GM19023 (cell line): Measurements from ENCODE around the gene BBS12.
"Not testable (repeated sequence)": the region's sequence is repeated elsewhere in the genome, so short reads cannot be mapped to it uniquely, and the experiment has no call there.

Source experiments
- ATAC-seq: cut with Tn5 transposase; IDR thresholded peaks from one replicate; pipeline ENCODE4 v1.9.1; 2021; ENCODE audit warnings: mild to moderate bottlenecking, moderate library complexity; ENCODE audit not compliant: unreplicated experiment

Gene BBS12

GRCh38 chr4:122764071-122764820 lies 31.7 kb downstream of the BBS12 start:
- ATAC-seq = no peak

- ATAC-seq = peak; percentile 79
Measured at GRCh38 chr4:122764821-122765215, 32.3 kb downstream of the BBS12 start.

DNA sequence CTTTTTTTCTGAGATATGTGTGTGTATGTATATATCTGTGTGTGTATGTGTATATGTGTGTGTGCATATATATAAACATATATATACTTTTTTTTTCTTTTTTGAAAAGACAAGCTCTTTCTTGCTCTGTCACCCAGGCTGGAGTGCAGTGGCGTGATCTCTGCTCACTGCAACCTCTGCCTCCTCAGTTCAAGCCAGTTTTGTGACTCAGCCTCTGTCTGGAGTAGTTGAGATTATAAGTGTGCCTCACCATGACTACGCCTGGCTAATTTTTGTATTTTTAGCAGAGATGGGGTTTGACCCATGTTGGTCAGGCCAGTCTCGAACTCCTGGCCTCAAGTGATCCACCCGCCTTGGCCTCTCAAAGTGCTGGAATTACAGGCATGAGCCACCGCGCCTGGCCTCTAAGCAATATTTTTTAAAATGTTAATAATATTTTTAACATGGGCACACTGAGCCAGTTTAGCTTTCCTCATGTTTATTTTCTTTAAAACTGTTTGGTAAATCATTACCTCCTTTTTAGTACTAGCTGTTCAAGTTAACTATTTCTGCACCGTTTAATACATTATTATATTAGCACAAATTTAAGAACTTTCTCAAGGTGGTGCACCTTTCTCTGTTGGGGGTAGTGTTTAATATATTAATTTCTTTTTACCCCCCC lies 33.3 kb downstream of the BBS12 start:
- ATAC-seq = no peak

DNA sequence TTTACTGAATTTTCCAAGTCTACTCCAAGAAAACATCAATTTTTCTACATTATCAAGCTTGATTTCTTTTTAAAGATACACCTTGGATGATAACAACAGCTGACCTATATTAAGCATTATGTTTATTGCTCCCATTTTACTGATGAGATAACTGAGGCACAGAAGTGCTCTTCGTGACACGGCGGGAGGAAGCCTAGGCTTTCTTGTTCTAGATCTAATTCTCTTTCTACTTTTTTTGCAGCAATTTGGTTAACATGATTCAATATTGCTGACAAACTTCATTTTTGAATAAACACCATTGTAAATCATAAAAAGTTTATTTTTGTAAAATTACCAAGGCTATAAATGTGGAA lies 33.8 kb downstream of the BBS12 start:
- ATAC-seq = no peak

GRCh38 chr4:122766950-122767349 lies 34.4 kb downstream of the BBS12 start:
- no peak for ATAC-seq

DNA sequence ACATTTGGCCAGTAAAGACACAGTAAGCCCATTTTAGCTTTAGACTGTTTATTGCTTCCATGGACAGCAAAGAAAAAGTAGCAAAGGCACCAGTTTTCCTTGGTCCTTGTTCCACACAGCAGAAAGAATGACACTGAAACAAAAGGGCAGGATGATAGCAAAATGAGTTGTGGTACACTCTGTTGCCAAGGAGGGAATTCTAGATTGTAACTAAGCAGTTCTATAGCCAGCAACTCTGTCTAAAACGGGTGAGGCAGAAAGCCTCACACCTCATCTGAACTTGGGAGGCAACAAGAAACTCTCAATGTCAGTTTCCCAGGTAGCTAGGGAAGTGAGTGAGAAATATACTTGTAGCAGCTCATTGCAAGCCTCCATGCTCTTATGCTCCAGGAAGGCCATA lies 39.2 kb downstream of the BBS12 start:
- no peak for ATAC-seq

DNA sequence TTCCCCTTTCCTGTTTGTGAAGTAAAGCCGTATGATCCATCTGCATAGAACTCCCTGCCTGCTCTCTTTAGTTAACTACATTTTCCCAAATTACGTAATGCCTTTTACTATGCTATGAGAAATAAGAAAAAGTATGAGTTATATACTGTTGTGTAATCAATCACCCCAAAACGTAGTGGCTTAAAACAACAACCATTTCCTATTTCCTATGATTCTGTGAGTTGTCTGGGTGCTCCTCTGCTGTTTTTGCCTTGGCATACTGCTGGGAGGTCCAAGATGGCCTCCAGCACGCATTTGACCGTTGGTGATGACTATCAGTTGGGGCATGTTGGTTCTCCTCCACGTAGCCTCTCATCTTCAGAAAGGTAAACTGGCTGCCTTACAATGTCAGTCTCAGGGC lies 39.8 kb downstream of the BBS12 start:
- no peak for ATAC-seq

GRCh38 chr4:122772986-122773385 lies 40.5 kb downstream of the BBS12 start:
- no peak for ATAC-seq

- no peak for ATAC-seq
Measured at GRCh38 chr4:122775039-122775438, 42.5 kb downstream of the BBS12 start.

DNA sequence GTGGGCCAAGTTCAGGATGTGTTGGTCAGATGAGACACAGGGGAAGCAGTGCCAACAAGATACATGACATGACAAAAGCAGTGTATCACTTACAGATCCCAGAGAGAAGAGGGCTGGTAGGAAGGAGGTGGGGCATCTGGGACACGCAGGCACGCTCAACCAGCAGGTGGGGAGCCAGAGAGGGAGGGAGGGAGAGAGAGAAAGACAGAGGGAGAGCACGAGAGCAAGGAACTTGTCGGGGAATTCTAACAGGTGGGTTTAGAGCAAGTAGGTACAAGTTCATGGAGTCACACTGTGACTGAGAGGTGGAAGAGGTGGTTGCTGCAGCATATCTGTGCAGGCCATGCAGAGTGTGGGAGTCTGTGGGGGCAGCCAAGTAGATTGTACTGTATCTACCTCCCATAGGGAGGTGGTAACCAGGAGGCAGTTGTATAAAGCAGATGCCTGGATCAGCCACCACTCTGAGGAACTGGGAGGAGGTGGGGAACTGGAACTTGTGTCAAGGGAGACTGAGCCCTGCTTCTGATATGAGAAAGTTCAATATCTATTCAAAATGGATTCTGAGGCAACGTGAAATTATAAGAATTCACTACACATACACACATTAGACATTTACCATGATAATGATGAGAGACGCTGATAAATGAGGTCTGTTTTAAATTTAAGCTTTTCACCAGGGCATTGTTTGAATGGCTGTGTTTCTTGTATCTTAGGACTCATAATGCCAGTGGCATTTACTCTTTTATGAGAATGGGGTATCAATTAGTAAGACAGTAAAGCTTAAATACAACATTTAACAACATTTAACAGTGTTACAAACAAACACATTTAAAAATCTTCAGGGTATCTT lies 43.7 kb downstream of the BBS12 start:
- ATAC-seq = no peak

GRCh38 chr4:122776916-122777315 lies 44.4 kb downstream of the BBS12 start:
- ATAC-seq = no peak

- no peak for ATAC-seq
Measured at GRCh38 chr4:122777846-122778673, 45.6 kb downstream of the BBS12 start.

DNA sequence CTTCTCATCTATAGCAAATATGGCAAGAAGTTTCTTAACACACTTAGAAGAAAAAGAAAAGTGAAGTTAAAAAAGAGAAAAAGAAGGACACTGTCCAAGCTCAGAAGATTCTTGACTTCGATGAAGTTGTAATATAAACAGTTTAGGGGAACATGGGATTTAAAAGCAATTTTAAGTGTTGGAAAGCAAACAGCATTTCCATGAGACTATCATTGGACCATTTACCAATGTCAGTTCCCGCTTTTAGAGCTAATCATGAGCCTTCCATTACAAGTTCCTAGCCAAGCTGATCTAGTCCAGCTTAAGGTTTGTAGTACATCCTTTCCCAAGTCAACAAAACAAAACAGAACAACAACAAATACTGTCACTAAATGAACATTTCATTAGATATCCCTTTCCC lies 49.0 kb downstream of the BBS12 start:
- no peak for ATAC-seq

DNA sequence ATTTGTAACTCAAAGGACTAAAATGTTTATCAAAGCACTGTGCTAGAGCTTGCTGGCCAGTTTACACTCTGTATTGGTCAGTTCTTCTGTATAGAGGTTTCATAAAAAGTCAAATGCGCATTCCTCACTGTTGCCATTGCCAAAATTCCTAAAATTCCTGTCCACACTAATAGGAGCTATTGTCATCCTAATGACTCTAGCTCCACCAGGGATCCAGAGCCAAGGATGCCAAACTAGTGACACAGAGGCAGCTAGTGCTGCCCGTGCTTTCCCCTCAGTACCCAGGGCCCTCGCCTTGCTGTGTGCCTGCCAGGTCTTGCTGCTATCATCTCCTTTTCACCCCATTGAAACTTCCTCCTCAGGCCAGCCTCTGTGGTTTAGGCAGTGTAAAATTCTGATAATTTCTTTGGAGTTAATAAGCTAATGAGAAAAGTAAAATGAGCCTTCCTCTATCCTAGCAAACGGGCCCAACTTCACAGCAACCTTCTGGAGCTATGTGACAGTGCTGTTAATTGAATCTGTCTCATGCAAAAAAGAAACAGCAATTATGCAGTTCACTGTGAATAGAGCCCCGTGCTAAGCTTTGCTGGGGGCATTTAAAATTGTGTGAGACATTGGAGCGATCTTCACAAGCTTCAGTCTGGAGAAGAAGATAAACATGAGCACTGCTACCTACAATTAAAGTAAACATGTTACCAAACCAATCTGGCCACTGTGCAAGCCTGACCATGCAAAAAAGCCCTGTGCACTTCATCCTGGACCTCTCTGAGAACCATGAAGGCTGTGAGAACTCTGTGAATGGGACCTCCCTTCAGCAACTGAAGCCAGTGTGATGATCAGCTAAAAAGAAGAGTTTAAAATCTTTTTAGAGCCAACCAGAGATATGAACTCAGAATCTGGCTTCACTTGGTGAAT lies 51.1 kb downstream of the BBS12 start:
- ATAC-seq = no peak

- ATAC-seq = no peak
Measured at GRCh38 chr4:122784261-122784660, 51.8 kb downstream of the BBS12 start.

GRCh38 chr4:122785099-122785498 lies 52.6 kb downstream of the BBS12 start:
- ATAC-seq = no peak

- ATAC-seq = not testable (repeated sequence)
Measured at GRCh38 chr4:122786296-122786695, 53.8 kb downstream of the BBS12 start.

- not testable (repeated sequence) for ATAC-seq
Measured at GRCh38 chr4:122786920-122787319, 54.4 kb downstream of the BBS12 start.

GRCh38 chr4:122787940-122788339 lies 55.4 kb downstream of the BBS12 start:
- no peak for ATAC-seq

GRCh38 chr4:122788935-122789334 lies 56.4 kb downstream of the BBS12 start:
- ATAC-seq = no peak
